Stimulated activated CD4-positive, alpha-beta T cell treated with anti-CD3 and anti-CD28 coated beads, Interleukin-15, amount 100 ng/mL, for 1 hour (primary cell): Measurements from ENCODE around the gene EPB41L1.

Experiments used
- DNase-seq, 2 donors: peaks; one replicate each; pipeline ENCODE4 v3.0.0-alpha.2; 2020; ENCODE audit warnings: low read depth in 1 of 2, low spot score in 1 of 2

EPB41L1 gene

DNA sequence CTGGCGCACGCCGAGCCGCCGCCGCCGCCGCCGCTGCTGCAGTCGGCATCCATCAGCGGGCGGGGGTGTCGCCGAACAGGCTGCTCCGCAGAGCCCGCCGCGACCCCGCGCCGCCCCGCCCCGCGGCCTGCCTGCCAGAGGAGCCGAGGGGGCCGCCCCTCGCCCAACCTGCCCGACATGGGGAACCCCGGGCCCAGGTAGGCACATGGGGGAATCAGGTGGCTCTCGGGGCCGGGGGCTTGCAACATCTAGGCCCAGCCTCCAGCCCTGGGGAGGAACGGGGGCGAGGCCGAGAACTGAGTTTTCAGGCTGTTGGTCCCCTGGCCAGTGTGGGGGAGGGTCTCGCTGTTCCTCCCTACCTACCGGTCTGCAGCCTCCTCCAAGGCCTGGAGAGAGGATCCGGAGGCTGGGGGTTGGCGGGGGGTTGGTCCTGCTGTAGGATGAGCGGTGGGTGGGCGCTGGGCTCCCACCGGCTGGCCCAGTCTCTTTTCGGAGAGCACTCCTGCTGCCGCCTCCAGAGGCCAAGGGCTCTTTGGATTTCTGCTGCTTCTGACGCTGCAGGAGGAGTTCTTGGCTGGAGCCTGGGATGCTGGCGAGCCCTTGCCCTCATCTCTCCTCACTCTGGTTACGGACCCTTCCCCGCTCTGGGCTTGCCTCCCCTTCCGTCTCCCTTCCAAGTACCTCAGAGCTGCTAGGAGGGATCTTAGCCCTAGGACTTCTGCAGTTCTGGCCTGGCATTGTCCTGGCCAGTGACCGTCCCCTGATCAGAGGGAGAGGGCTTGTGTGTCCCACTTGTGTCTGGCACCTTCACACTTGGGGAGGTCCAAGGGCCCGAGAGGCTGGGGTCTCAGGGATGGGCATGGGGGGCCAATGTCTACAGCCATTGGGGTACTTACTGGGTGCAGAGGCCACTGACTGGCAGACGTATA is at the start of gene EPB41L1:
EPB41L1 (plus strand) TSS at position 41 of the 929 bp plus-strand sequence. CDS start 19,038 bp downstream, outside the sequence.
- no peak for DNase-seq

DNA sequence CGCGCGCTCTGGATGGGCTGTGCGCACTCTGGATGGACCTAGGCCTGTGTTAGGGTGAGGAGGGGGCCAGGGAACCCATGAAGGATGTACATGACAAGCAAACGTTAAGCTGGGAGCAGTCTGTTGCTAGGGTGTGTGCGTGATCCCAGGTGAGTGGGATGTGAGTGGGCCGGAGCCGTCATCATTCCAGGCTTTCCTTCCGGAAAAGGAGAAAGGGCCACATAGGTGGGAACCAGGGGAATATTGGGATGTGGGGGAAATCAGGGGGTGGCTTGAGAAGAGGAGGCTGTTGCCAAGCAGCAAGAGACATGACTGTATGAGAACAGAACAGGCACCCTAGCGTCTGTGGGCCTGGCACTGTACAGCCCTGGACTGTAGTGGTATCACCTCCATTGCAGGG is 49.7 kb upstream of the EPB41L1 start:
- DNase-seq, result no peak

GRCh38 chr20:36105711-36106226 is 48.8 kb upstream of the EPB41L1 start:
- no peak for DNase-seq

GRCh38 chr20:36106606-36107005 is 47.9 kb upstream of the EPB41L1 start:
- DNase-seq, result no peak

DNA sequence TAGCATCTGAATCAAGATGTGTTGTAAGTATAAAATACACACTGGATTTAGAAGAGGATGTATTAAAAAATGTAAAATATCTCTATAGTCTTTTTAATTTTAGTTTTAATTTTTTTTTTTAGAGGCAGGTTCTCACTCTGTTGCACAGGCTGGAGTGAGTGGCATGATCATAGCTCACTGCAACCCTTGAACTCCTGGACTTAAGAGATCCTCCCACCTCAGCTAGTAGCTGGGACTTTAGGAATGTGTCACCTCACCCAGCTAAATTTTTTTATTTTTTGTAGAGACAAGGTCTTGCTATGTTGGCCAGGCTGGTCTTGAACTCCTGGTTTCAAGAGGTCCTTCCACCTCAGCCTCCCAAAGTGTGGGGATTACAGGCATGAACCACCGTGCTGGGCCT is 46.7 kb upstream of the EPB41L1 start:
- no peak for DNase-seq

GRCh38 chr20:36109251-36109947 is 45.1 kb upstream of the EPB41L1 start:
- no peak for DNase-seq

DNA sequence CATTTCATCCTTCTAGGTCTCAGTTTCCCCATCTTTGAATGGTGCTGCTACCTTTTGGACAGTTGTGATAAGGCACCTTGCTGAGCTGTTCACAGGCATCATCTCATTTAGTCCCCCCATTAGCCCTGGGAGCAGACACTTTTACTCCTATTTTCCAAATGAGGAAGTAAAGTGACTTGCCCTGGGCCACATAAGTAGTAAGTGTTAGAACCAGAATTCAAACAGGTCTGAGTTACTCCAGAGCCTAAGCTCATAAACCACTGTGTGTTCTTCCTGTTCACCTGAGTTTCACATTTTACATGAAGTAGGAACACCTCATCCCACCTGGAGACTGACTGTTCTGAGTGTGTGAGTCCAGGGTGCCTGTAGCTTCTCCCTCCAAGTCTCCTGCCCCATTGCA is 43.5 kb upstream of the EPB41L1 start:
- DNase-seq, result no peak

DNA sequence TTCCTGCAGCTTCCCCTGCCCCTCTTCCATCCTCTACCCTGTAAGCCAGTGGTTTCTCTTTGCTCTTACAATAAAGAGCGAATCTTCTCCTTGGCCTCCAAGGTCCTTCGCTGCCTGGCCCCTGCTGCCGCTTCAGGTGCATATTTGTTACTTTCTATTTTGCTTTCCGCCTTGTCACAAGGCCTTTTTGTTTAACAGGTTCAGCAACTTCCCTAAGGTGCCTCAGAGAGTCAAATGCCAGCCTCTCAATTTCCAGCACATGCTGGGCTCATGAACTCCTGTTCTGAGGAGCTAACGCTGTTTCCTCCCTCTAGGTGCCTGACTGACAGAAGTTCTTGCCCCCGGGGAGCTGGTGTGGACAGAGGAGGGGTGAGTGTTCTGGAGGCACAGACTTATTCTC is 42.4 kb upstream of the EPB41L1 start:
- no peak for DNase-seq

GRCh38 chr20:36113036-36113435 is 41.5 kb upstream of the EPB41L1 start:
- DNase-seq, result no peak

DNA sequence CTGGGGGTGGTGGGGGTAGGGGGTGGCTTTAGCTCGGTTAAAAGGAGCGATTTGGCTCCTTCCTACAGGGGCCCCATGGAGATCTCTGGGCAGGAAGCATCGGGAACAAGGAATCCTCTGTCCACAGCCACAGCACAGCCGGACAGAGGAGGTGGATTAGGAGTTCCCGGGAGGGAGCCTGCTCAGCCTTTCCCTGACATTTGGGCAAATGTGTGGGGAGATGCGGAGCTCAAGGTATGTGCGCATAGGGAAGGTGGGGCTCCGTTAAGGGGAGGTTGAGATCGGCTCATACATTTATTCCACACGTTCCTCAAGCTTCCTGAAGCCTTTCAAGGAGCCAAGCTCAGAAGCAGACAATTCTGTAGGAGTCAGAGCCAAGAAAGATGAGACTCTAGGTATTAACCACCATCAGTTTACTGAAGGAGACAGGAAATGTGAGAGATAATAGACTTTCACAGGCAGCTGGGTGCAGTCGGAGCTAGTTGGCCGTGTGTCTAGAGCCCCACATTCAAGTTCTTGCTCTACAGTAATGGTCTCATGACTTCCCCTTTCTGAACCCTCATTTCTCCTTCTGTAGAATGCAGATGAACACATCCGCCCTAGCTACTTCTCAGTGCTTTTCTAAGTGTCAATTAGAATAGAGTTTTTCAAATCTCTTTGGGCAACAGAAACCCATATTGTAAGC is 40.8 kb upstream of the EPB41L1 start:
- no peak for DNase-seq

DNA sequence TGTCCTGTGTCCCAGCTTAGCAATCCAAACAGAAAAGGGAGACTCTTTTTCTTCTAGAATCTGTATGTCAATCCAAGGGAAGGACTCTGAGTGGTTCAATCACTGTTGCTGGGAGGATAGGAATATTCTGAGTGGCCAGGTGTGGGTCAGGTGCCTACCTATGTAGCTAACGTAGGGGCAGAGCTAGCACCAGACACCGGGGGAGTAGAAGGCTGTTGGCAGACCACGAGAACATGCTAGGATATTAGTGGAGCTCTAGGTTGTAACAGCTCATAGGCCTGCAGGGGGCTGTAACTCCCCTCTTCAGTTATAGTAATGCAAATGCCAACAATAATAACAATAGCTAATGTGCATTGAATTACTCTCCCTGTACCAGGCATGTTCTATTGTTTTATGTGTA is 39.8 kb upstream of the EPB41L1 start:
- DNase-seq, result no peak

GRCh38 chr20:36115925-36116324 is 38.6 kb upstream of the EPB41L1 start:
- DNase-seq, result no peak

DNA sequence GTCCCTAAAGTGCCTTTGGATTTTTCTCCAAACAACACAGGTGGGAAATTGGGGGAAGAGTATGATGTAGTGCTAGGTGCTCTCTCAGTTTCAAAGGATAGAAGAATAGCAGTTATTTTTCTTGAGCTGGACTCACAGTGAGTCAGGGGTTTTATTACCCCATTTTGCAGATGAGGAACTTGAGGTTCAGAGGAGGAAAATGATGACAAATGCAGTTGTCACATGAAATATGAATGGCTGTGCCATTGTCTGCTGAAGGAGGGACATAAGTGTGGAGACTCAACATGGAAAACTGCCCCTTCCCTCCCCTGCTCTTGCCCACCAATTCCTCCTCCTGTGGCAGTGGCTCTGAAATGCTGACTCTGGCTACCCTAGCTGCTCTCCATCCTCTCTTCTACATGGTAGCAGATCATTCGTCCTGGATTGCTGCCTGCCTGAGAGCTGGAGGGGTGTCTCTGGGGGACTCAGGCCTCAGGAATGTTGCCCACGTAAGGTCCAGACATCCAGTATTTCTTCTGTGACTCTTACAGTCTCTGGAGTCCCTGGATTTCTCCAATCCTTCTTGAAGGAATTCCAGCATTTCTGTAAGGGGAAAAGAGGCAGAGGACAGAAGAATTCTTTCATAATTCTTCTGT is 37.6 kb upstream of the EPB41L1 start:
- DNase-seq, result no peak

- no peak for DNase-seq
These were observed 36.9 kb upstream of the EPB41L1 start for GRCh38 chr20:36117638-36118037.

DNA sequence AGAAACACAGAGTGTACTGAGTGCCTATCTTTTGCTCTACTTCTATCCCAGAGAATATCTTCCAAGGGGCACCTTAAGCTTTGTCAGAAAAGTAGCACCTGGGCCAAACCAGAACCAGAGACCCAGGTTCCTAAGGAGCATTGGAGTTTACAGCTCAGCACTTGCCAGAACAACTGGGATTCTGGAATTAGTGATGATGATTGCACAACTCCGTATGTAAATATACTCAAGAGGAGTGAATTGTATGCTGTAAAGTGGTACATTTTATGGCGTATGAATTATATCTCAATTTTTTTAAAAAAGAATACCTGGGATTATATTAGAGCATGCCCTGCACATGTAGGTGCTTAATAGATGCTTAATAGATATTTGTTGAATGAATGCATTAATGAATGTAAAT is 36.2 kb upstream of the EPB41L1 start:
- DNase-seq, result no peak

DNA sequence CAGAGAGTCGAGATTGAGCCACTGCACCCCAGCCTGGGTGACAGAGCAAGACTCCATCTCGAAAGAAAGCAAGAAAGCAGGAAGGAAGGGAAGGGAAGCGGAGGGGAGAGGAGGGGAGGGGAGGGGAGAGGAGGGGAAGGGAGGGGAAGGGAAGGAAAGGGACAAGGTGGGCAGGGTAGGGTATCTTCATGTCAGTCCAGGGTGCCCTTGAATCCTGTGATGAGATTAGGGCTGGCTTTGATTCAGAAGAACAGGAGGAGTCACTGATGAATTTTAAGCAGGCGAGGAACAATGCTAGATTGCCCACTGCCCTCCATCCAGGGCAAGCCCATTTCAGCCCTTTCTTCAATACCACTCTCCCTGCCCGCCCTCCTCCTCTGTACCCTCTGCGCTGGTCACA is 35.0 kb upstream of the EPB41L1 start:
- DNase-seq, result no peak

DNA sequence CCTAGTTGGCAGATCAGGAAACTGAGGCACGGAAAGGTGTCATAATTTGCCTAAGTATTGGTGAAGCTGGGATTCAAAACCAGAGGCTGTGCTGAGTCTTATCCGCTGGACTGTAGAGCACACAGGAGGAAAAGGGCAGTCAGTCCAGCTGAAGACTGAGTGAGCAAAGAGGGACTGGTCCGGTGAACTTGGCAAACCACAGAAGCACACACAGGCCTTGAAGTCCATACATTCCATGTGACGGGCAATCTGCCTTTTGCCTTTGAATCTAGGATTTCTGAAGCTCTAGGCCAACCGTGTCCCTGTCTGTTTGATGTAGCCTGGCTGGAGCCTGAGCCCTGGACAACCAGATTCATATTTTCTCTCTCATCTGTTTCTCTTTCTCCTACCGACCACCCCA is 34.3 kb upstream of the EPB41L1 start:
- no peak for DNase-seq

GRCh38 chr20:36120991-36121390 is 33.5 kb upstream of the EPB41L1 start:
- DNase-seq, result no peak

DNA sequence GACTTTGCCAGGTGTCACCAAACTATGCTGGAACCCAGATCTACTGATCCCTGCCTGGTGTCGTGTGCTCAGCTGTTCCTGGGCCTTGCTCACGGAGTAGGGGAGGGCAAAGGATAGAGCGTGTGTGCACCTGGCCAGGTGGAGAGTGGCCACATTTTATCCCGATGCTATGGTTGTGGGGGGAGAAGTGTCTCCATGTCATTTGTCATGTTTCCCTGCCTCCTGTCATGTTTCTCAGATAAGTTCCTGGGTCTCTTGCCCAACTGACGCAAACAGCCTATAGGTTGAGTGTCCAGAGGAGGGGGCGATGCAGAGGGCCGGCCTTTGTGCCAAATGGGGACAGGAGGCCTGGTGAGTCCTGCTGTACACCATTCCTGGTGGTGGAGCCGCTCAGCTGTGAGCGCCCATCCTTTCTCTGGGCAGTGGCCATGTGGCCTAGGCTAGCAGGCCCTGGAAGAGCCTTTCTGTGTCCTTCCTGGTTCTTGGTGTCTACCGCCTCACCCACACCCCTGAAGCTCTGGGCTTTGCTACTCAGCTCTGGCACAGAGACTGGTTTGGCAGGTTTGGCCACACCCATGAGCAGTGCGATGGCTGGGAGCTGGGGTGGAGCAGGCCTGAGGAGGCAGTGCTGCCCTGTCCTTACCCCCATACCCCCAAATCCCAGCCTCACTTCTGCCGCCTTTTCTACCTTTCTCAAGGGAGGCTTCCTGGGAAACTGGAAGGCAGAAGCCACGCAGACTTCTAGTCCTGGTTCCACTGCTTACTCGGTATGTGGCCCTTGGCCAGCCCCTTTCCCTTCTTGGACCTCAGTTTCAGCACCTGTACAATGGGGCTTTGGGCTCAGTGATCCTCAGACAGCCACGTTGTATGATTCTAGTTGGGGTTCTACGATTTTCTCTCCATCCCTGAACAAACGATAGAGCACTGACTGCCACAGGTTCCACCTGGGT is 32.3 kb upstream of the EPB41L1 start:
- DNase-seq, result no peak

GRCh38 chr20:36122931-36123288 is 31.6 kb upstream of the EPB41L1 start:
- no peak for DNase-seq
